Skeletal muscle tissue (tissue), 4 donors: ENCODE measurements around the gene DUSP2. TPM values are rescaled to one million over a fixed set of nuclear protein-coding genes. Genes with fewer than 3 reads are reported as not detected.

ENCODE experiments used
- H3K27ac ChIP-seq: one replicate; pipeline ENCODE4 v1.7.0; 2013; ENCODE audit warnings: mild to moderate bottlenecking, low read depth, low read length, inconsistent platforms
- H3K27me3 ChIP-seq, 3 donors: one replicate each; pipeline ENCODE4 v1.7.0; 2013; ENCODE audit warnings: low read length in 3 of 3; ENCODE audit not compliant: control insufficient read depth in 3 of 3, insufficient read depth in 3 of 3
- H3K36me3 ChIP-seq, 3 donors: one replicate each; pipeline ENCODE4 v1.7.0; 2013; ENCODE audit warnings: low read length in 3 of 3; ENCODE audit not compliant: control insufficient read depth in 3 of 3, insufficient read depth in 3 of 3
- H3K4me1 ChIP-seq, 3 donors: one replicate each; pipeline ENCODE4 v1.7.0; 2013; ENCODE audit warnings: low read length in 3 of 3, mild to moderate bottlenecking in 3 of 3; ENCODE audit not compliant: control insufficient read depth in 3 of 3, insufficient read depth in 3 of 3
- H3K4me3 ChIP-seq, 3 donors: one replicate each; pipeline ENCODE4 v1.7.0; 2013; ENCODE audit warnings: low read length in 3 of 3
- H3K9ac ChIP-seq, 3 donors: one replicate each; pipeline ENCODE4 v1.7.0; 2013; ENCODE audit warnings: low read length in 3 of 3, mild to moderate bottlenecking in 3 of 3, moderate library complexity in 2 of 3, low read depth in 1 of 3
- H3K9me3 ChIP-seq, 3 donors: one replicate each; pipeline ENCODE4 v1.7.0; 2013; ENCODE audit warnings: low read length in 3 of 3; ENCODE audit not compliant: control insufficient read depth in 3 of 3
- total RNA-seq: library from RNA; depleted of rRNA; stranded (reverse); fragments of >200 nt; gene quantifications from one replicate; pipeline ENCODE4 v1.2.3, GENCODE V29; 2014
- donor health status: Osteomylitis.

The DUSP2 gene
- total RNA-seq, 1 donor from 2014 or later: 4.2 TPM

- Histone ChIP-seq H3K9me3 (no peaks in the 10 kb centered on the region), H3K4me1 (no peaks in the 10 kb centered on the region), H3K27me3 (peaks cover 0 to 6% (median 0%) of the 10 kb centered on the region in 3 donors), H3K36me3 (no peaks in the 10 kb centered on the region), H3K27ac (no peak overlapping the region), H3K4me3 (no peak overlapping the region), H3K9ac (no peak overlapping the region)
Observed at GRCh38 chr2:96154506-96155380, 9.5 kb upstream of the DUSP2 start.

- H3K27ac ChIP-seq: no peak overlapping the region
- H3K4me3 ChIP-seq: no peak overlapping the region
- H3K4me1 ChIP-seq: no peaks in the 10 kb centered on the region
- no peak overlapping the region for H3K9ac ChIP-seq
- H3K27me3 ChIP-seq: peaks cover 0 to 6% (median 0%) of the 10 kb centered on the region in 3 donors
- H3K36me3 ChIP-seq: no peaks in the 10 kb centered on the region
- H3K9me3 ChIP-seq: no peaks in the 10 kb centered on the region
Observed at GRCh38 chr2:96153991-96154431, 8.8 kb upstream of the DUSP2 start.

DNA sequence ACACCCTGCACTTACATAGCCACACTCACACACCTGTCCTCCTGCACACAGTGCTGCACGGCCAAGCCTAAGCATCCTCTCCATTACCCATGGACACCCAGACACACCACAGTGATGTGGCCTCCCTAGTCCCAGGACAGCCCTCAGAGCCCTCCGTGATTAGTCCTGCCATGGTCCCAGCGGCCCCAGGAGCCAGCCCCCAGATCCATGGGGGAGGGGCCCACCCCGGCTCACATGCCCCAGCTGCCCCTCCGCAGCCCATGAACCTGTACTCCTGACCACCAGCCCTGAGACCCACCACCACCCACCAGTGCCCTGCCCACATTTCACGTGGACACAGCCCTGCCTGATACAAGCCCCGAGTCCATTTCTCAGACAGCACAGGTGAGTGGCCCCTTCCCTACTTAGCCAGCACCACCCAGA, 8.1 kb upstream of the DUSP2 start:
- H3K4me3 ChIP-seq: no peak overlapping the region
- no peaks in the 10 kb centered on the region for H3K9me3 ChIP-seq
- H3K36me3 ChIP-seq: no peaks in the 10 kb centered on the region
- H3K27ac ChIP-seq: no peak overlapping the region
- peaks cover 0 to 6% (median 0%) of the 10 kb centered on the region in 3 donors for H3K27me3 ChIP-seq
- no peak overlapping the region for H3K9ac ChIP-seq
- H3K4me1 ChIP-seq: no peaks in the 10 kb centered on the region

DNA sequence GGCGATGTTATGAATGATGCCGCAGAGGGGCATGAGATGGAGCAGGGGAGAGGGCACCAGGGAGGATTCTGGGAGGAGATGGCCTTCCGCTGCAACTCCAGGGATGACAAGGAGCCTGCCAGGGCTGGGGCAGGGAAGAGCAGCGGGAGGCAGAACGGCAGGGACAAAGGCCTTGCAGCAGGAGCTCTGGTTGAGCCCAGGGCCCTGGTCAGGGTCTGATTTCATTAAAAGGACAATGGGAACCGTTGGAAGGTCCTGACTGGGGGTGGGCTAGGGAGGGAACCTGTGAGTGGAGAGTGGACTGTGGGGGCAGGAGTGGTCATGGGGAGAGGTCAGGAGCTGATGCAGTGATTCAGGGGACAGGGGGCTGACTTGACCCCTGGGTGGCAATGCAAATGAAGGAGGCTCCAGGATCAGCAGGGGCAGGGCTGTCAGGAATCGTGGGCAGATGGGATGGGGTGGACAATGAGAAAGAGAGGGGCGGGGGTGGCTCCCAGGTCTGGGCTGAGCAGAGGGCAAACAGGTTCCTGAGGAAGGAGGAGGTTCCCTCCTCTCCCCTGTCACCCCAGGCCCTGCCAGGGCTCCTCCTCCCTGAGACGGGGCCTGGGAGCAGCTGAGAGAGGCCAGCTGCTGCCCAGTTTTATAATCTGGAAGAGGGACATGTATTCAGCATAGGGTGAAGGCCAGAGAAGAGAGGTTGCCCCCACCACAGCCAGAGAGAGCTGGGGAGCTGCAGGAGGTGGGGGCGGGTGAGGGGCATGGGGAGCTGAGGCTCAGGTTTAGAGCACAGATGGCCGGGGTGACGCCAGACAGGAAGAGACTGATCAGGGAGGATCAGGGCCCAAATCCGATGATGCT, 7.3 kb upstream of the DUSP2 start:
- peaks cover 0 to 6% (median 0%) of the 10 kb centered on the region in 3 donors for H3K27me3 ChIP-seq
- H3K36me3 ChIP-seq: no peaks in the 10 kb centered on the region

DNA sequence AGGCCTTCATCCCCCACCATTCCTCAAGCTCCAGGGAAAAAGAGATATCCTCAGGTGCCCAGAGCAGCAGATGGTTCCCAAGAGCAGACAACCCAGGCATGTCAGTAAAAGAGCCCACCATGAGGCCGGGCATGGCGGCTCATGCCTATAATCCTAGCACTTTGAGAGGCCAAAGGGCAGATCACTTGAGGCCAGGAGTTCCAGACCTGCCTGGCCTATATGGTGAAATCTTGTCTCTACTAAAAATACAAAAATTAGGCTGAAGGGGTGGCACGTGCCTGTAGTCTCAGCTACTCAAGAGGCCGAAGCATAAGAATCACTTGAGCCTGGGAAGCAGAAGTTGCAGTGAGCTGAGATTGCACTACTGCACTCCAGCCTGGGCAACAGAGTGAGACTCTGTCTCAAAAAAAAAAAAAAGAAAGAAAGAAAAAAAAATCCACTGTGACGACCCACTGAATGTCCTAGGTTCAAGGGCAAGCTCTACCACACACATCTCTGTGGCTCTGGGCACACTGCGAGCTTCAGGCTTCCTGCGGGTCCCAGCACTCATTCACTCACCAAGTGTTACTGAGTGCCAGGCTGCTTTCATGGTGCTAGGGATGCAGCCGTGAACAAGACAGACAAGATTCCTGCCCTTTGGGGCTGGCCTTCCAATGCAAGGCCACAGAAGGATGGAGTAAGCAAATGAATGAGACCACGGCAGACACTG, 6.5 kb upstream of the DUSP2 start:
- H3K36me3 ChIP-seq: no peaks in the 10 kb centered on the region
- no peaks in the 10 kb centered on the region for H3K9me3 ChIP-seq

More for the DNA sequence above, 7.3 kb upstream of the DUSP2 start:
- H3K27ac ChIP-seq: no peak overlapping the region
- no peaks in the 10 kb centered on the region for H3K4me1 ChIP-seq
- no peak overlapping the region for H3K9ac ChIP-seq
- H3K4me3 ChIP-seq: no peak overlapping the region
- no peaks in the 10 kb centered on the region for H3K9me3 ChIP-seq

GRCh38 chr2:96150791-96151594, 5.8 kb upstream of the DUSP2 start:
- Histone ChIP-seq H3K27me3 (no peaks in the 10 kb centered on the region), H3K4me1 (peaks cover 0 to 3% (median 0%) of the 10 kb centered on the region in 3 donors), H3K9ac (no peak overlapping the region), H3K9me3 (no peaks in the 10 kb centered on the region), H3K4me3 (no peak overlapping the region), H3K27ac (no peak overlapping the region), H3K36me3 (no peaks in the 10 kb centered on the region)

More for the DNA sequence above, 6.5 kb upstream of the DUSP2 start:
- no peak overlapping the region for H3K9ac ChIP-seq
- H3K27me3 ChIP-seq: peaks cover 0 to 3% (median 0%) of the 10 kb centered on the region in 3 donors
- H3K4me3 ChIP-seq: no peak overlapping the region
- H3K4me1 ChIP-seq: peaks cover 0 to 2% (median 0%) of the 10 kb centered on the region in 3 donors
- no peak overlapping the region for H3K27ac ChIP-seq

DNA sequence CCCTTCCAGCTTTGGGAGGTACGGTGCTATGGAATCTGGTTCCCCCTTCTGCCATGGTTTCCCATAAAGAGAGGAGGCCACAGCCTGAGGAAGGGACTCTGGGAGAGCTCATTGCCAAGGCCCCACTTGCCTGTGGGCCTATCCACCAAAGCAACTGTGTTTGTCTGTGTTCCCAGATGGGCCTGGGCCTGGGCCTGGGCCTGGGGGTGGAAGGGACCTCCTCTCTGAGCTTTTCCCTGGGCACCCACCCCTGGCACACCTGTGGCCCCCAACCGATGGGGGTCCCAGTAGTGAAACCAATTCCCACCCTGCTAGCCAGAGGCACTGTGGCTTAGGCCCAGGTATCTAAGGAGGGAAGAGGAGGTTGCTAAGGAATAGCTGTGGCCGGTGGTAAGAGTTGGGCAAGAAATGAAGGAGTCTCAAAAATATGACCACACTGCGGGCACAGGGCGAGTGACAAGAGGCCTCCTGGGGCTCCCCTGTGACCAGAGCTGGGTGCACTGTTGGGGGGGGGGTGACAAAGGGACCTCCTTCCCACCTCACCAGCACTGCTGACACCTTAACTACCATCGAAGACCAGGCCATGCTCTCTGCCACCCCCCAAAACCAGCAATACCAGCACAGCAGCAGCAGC, 4.9 kb upstream of the DUSP2 start:
- Histone ChIP-seq H3K9me3 (no peaks in the 10 kb centered on the region), H3K9ac (no peak overlapping the region), H3K4me1 (peaks cover 0 to 6% (median 0%) of the 10 kb centered on the region in 3 donors), H3K27me3 (no peaks in the 10 kb centered on the region), H3K4me3 (no peak overlapping the region), H3K36me3 (no peaks in the 10 kb centered on the region), H3K27ac (no peak overlapping the region)

DNA sequence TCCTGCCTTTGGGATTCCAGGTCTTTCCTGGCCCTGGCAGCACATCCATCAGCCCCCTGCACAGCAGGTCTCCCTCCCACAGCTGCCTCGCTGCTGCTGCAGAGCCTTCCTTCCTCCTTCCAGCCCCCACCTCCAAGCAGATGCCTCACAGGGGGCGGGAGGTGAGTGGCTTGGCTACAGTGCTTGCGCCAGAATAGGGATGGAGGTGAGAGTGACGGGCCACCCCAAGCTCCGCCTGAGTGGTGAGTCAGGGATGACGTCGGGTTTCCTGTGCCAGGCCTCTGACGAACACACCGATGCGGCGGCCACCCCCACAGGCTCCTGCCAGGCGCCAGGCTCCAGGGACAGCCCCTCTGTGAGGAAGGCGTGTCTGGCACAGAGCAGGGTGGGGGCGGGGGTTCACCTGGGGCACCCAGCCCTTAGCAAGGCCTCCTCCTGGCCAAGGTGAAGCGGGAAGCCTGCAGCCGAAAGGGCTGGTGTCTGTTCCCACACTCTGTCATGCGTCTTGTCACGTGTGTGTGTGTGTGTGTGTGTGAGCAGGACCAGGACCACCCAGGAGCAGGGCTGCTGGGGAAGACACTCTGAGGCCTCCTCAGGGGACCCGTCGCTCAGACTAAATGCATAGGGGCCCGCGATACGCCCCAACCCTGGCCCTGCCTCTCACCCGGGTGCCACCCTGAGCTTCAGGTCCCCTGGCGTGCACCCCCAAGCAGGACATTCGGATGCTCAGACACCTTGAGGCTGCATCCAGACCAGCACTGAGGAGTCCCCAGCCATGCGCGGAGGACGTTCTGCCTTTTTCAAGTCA, 3.4 kb upstream of the DUSP2 start:
- H3K9me3 ChIP-seq: no peaks in the 10 kb centered on the region
- no peak overlapping the region for H3K27ac ChIP-seq
- peaks cover 9 to 14% (median 13%) of the 10 kb centered on the region in 3 donors for H3K4me1 ChIP-seq
- H3K36me3 ChIP-seq: peaks cover 0 to 3% (median 2%) of the 10 kb centered on the region in 3 donors
- no peak overlapping the region for H3K4me3 ChIP-seq
- H3K9ac ChIP-seq: no peak overlapping the region
- H3K27me3 ChIP-seq: no peaks in the 10 kb centered on the region
